GM18508 (cell line): ENCODE data around the gene TFAP2E.

Source experiments
- ATAC-seq: cut with Tn5 transposase; IDR thresholded peaks from one replicate; pipeline ENCODE4 v1.9.1; 2021; ENCODE audit warnings: moderate number of reproducible peaks; ENCODE audit not compliant: insufficient read depth, unreplicated experiment

TFAP2E gene

DNA sequence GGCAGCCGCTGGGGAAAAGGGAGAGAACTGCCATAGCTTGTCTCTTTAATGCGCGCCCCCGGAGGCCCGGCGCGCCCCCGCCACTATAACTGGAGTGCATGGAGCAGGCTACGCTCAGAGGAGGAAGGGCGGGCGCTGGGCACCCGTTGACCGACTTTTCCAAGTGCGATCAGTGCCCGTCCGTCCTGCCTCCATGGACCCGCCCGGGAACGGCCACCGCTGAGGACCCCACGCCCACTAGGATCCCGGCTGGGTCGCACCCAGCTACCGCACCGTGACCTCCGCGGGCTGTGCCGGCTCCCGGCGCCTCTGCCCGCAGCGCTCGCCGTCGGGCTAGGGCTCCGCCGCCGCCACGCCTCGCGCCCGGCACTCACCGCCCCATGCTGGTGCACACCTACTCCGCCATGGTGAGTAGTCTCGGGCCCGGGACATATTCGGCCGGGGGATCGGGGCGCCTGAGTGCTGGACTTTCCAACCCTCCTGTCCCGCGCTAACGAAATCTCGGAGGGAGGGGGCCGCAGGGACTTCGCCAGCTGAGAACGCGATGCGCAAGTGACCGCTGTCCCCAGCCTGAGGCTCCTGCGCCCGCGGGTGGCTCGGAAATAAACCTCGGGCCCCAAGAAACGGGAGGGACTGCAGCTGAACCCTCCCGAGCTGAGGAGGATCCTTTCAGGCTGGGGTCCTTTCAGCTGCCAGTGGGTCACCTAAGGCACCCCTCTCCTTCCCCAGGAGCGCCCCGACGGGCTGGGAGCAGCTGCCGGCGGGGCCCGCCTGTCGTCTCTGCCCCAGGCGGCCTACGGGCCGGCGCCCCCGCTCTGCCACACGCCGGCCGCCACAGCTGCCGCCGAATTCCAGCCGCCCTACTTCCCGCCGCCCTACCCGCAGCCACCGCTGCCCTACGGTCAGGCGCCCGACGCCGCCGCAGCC is at the start of gene TFAP2E:
Gene TFAP2E, plus strand, starts transcription at position 117 of the 927 bp plus-strand sequence. Its CDS starts 264 bp downstream, at position 381.
- ATAC-seq, result no peak

DNA sequence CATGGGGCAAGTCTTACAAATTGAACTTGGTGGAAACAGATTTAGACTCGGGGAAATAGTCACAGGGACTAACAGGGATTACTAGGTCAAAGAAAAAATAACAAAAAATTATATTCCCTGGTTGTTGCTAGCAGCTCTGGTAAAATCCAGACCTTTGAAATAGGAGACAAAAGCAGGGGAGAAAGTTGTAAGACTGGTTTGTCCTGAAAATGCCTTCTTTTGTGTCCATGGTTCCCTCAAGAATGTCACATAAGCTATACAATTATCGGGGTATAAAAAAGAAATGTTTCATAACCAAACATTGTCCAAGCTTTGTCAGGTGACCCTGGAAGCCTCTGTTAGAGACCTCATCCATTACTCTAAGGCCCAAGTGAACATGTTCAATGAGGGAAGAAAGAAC is 49.0 kb upstream of the TFAP2E start:
- no peak for ATAC-seq

DNA sequence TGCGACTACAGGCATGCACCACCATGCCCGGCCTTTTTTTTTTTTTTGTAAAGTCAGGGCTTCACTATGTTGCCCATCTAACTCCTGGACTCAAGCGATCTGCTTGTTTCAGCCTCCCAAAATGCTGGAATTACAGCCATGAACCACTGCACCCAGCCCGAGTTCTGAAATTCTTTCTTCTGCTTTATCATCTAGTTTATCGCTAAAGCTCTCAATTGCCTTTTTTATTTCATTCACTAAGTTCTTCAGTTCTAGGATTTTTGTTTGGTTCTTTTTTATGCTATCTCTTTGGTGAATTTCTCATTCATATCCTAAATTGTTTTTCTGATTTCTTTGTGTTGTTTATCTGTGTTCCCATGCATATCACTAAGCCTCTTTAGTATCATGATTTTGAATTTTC is 42.9 kb upstream of the TFAP2E start:
- ATAC-seq, result no peak

DNA sequence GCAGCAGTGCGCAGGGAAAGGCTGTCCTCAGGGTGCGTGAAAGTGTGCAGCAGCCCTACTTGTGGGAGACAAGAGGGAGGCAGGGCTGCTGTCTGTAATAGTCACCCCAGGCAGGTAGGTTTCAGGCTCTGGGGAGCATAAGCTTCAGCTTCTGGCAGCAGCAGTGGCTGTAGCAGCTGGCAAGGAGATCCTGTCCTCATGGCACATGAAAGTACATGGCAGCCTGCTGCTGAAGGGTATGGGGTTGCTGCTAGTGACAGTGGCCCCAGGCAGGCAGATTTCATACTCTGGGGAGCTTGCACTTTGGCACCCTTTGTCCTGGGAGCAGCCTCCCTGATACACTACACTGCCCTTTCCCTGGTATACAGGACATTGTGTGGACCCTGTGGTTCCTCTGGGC is 42.2 kb upstream of the TFAP2E start:
- ATAC-seq, result no peak

DNA sequence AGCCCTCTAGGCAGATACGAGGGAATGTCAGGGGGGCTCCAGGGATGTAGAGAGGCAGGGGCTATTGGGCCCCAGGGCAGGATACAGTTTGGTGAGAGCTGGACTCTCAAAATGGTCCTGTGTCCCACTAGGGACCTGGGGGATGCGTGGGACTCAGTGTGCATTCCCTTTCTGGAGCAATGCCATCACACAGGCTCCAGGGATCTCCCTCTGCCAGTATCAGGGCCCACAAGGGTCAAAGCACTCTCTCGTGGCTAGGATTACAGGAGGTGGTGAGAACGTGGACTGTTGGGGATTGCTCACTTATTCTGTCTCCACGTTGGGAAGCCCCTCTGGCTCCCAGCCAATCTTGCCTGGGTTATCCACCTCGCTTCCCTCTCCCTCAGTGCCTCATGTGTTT is 41.7 kb upstream of the TFAP2E start:
- ATAC-seq, result no peak

DNA sequence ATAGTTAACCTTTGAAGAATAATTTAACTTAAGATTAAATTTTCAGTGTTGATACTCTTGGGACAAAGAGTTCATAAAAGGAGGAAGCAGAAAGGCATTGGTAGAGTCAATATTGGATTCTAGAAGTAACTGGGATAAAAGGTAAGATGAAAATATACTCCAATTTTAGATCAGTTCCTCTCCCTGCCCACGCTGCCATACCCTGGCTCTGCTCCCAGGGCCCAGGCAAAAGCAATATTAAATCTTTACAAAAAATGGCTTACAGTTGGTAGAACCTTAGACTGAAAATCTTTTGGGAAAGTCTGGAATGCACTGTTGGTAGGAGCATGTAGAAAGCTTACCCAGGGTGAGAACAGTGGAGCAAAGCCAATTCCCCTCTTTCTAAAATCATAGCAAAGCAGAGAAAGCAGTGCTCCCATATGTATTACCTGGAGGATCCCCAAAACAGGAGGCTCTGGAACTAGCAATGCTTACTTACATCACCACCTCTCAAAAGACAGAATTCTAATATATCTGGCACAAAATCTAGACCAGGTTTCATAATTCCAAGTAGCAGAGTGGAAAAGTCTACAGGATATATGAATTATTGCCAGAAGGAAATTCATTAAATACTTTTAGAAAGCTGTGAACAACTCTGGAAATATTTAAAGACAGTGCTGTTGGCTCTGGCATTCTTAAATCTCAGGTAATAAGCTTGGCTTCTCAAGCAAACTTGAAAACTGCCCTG is 40.5 kb upstream of the TFAP2E start:
- no peak for ATAC-seq

DNA sequence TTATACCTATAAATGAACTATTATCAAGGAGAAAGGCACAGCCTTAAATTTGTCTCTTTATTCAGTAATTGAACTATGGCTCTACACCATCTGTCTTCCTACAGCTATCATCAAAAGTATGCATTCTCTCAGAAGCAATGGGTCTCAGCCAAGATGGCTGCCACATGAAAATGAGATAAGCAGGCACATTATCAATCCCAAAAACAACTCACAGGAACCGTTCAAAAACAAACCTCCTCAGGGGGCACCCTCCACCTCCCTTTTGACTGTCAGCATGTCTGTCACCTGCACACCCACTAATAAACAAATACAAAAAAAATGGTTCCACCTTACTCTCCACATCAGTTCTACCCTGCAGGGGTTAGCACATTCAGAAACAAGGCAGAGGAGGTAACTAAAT is 39.5 kb upstream of the TFAP2E start:
- no peak for ATAC-seq

DNA sequence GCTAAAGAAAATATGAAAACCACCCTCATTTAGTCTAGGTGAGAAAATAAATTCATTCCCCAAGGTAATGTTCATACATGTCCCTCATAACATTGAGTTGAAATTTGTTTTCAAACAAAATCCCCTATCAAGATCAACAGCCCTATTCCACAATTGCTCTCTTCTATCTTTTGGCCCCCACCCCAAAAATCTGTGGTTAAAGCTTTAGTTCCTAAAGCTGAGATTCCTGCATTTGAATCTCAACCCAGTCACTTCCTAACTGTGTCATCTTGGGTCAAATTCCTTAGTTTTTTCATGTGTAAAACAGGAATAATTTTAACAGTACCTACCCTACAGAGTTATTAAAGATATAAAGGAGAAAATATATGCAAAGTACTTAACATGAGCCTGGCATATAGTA is 37.9 kb upstream of the TFAP2E start:
- ATAC-seq, result no peak

DNA sequence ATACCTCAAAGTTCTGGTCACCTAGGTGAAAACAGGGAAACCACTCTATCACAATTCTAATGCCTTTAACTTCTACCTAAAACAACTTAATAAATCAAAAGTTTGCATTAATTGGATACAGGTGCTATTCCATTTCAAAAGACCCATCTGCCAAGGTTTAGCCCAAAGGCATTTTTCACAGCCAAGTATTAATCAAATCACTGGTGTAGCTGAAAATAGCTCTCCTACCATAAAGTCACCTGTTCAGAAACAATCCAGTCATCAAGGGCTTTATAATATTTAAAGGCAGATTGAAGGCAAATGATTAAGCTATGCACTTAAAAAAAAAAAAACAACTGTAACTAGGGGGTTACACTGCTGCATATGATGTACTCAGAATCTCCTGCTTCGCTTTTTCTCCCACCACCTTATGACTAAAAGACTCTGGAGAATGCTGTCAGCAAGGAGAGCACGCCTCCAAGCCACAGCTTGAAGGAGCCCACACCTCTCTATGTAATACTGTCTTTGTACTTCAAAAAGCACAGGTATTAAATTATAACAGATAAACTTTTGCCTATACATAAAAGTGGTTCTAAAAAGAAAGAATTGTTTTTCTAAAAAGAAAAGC is 36.5 kb upstream of the TFAP2E start:
- no peak for ATAC-seq

DNA sequence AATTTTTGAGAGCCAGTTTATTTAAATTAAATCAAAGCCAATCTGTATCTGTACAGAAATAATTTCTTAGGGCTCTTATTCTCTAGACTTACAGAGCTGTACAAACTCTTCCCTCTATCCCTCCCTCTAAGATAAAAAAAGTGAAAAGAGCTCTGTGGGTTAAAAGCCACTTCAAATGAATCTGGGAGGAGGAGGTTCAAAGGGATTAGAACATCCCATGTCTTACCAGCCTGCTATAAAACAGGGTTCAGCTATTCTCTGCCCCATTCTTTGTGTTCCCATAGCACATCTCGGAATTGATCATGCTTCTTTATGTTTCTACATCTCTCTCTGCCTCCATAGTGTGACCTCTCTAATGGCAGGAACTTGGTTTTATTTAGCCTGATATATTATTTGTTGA is 35.3 kb upstream of the TFAP2E start:
- ATAC-seq, result no peak

DNA sequence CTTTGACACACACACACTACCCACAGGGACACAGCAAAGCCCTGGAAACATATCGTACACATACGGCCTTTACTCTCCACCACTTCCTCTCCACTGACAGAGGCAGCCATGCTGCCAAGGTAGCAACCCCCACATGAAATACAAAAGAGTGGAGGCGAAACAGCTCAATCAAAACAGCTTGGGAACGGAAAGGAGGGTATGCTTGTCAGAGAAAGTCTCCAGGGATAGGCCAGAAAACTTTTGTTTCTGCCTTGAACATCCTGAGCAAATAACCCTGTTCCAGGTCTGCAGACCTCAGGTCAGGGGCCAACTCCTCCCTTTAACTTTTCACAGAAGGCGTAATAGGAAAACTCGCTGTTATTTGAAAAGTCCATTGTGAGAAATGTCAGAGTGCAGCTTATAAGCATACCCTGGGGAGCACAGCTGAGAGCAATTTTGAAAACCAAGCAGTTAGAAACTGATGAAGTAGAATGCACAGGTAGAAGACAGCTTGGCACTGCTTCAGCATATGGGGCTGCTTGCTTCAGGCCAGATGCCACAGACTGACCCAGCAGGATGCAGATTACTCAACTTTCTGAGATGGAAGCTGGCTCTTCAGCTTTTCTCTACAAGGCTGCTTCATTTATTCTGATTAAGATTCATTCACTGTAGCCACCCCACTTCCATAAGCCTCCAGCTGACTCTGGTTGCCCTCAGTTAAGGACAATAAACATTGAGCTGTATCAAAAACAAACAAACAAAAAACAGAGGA is 33.9 kb upstream of the TFAP2E start:
- no peak for ATAC-seq

DNA sequence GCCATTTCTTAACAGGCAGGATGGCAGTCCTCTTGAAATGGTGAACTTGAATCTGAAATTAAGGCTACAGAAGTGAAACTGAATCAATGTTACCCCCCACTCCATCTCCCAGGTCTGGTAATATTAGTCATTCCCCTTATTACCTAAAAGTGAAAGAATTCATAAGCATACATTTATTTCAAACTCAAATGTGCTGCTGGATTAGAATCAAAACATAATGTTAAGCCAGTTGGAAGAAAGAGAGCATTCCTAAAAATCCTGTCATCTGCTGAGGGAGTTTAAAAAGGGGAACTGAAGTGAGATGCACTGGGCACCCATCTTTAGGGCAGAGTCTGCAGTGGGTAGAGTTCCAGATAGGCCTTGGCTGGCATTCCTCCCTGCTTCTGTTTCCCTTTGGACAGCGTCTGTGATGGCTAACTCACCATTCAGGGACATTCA is 33.3 kb upstream of the TFAP2E start:
- no peak for ATAC-seq

DNA sequence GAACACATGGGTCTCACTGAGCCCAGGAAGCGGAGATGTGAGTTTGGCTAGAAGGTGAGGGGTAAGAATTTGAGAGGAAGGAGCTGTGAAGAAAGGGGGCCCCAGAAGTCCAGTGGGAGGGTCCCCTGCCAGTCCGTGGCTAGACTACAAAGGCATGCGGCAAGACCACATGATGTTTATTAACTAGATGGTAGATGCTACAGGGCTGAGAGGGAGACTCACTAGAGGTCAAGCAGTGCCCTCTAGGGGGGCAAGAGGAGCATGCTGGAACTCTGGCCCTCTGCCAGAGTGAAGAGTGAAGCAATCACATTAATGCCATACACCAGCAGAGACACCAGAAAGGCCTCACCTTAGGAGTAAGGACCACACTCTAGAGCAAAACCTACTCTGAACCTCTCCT is 28.1 kb upstream of the TFAP2E start:
- ATAC-seq, result no peak

DNA sequence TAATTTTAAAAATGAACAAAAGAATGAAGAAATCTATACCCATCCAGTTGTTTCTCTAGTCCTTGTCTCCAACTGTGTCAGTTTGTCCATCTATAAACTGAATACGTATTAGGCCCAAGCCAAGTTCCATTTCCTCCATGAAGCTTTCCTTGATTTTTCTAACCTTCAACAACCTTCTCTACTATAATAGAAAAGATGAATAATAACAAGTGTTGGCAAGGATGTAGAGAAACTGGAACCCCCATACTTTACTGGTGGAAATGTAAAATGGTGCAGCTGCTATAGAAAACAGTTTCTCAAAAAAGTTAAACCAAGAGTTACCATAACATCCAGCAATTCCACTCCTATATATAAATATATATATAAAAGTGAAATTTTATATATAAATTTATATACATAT is 26.5 kb upstream of the TFAP2E start:
- no peak for ATAC-seq

DNA sequence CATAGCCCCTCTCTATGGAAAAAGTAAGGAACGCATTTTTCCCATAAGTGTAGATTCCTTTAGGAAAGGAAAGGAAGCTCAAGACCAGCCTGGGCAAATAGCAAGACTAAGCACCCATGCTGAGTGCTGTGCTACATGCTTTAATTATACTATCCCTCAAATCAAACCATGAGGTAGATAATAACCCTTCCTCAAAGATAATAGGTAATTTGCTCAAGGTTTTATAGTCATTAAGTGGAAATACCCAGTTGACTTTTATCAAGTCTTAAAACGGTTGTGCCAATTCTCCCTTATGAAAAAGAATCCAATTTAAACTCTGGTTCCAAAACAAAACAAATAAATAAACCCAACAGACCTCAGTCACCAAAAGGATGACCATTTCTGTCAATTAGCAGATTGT is 19.3 kb upstream of the TFAP2E start:
- no peak for ATAC-seq

DNA sequence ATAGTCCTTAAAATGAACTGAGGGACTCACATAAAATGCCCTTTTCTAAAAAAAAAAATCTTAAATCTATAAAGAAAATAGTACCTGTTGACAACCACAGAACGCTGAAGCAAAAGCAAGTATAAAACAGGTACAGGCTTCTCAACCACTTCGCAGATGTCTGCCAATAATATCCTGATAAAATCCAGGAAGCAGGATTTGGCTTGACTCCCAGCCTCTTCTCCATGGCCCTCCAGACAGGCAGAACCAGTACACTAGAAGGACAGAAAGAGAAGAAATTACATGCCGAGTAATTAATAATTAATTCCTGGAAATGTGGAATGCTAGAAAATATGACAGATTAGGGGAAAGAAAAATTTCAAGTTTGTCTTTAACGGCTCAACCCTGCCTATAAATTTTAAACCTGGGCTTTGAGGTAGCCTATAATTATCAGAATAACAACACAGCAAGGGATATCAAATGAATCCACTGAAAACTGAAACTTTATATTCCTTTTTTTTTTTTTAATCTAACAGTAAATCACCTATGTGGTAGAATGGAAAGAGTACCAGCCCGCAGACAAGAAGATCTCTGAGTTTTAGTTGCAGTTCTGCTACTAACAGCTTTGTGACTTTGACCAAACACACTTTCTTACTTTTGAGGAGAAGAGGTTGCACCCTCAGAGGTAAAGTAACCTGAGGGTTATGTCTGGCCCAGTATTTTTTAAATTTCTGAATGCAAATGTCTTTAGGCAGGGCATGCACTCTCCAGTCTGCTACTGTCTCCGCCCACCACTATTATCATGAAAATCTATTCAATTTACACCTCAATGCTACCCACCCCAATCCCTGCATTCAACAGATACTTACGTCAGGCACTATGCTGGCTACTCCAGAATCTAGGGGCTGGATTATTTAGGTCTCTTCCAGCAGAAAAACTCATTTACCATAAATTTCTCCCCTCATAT is 18.6 kb upstream of the TFAP2E start:
- no peak for ATAC-seq

DNA sequence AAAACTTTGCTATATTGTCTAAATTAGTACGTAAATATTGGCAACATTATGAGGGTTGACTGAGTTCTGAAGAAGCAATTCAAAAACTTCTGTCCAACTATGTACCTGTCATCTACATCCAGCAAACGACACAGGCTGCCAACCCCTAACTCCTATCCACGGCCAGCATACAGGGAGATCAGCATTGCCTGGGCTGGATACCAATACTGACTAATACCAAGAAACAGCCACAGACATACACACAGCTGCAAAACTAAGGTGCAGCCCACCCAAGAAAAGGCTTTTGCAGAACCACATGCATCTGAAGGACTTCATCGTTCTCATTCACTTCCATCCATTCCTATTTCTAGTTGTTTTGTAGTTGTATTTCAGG is 17.9 kb upstream of the TFAP2E start:
- no peak for ATAC-seq

DNA sequence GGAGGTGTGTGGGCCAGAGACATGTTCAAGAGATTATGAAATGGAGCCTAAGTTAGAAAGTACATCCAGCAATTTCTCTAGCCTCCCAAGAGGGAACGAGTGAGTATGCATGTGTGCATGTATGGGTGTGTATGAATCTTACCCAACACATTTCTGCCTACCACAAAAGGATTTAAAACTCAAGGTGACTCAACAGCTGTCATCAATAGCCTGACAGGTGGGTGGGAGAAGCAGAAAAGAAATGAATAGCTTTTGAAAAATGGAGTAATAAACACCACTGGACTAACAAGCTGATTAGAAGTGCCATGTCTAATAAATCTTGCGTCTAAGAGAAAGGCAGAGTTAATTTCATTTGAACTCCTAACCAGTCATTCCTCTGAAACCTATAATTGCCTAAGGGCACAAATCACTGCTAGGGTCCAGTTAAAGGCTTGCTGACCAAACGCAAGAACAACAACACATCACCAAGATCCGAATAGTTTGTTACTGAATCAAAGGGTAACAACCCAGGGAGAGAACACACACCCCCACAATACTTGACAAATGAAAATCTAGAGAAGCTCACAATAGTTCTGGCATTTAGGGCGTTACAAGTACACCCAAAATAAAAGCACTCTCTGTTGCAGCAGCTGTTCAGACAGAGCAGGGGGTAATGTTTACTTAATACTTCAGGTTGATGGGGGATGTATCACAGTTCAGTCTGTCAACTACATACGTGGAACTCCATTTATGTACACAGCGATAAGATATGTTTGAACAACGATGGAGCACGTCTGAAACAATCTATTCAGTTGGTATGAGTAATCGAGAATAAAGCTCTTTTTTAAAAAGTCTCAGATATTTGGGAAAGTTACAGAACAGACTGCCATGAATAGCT is 17.3 kb upstream of the TFAP2E start:
- no peak for ATAC-seq
